ENCODE measurements around the gene NBAS.

Gene NBAS

GRCh38 chr2:15560988-15561573, at the start of gene NBAS:
NBAS (minus strand) TSS chr2:15561334; CDS start chr2:15561304, 30 bp downstream.
- peak; percentile 52 to 60 for DNase-seq (ENCODE audit: low read depth in 2 of 2)

DNA sequence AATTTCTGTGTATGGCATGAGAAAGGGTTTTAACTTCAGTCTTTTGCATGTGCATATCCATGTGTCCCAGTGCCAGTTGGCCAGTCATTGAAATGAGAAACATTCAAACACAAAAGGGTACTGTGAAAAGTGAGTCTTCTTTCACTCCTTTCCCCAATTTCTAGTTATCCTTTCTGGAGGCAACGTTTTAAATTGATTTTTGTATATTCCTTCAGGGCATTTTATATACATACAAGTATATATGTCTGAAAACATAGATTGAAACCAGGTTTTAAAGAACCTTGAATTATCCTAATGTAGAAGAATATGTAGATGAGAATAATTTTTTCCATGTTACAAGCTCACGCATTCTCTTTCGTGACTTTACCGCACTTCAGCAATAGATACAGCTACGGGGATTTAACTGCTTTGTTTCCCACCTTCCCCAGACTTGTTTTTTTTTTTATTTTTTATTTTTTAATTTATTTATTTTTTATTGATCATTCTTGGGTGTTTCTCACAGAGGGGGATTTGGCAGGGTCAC, 49.4 kb upstream of the NBAS start:
- no peak for DNase-seq (ENCODE audit: low read depth in 2 of 2)

GRCh38 chr2:15609341-15610042, 48.4 kb upstream of the NBAS start:
- DNase-seq (ENCODE audit: low read depth in 2 of 2): no peak

DNA sequence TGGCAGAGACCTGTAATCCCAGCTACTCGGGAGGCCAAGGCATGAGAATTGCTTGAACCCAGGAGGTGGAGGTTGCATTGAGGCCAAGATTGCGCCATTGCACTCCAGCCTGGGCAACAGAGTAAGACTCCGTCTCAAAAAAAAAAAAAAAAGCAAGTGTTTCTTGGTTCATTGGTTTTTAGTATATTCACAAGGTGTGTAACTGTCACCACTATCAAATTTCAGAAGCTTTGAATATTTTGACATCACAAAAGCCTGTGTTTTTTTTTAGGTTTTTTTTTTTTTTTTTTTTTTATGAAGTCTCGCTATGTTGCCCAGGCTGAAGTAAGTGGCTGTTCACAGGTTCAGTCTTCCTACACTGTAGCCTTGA, 47.2 kb upstream of the NBAS start:
- DNase-seq (ENCODE audit: low read depth in 2 of 2): no peak

DNA sequence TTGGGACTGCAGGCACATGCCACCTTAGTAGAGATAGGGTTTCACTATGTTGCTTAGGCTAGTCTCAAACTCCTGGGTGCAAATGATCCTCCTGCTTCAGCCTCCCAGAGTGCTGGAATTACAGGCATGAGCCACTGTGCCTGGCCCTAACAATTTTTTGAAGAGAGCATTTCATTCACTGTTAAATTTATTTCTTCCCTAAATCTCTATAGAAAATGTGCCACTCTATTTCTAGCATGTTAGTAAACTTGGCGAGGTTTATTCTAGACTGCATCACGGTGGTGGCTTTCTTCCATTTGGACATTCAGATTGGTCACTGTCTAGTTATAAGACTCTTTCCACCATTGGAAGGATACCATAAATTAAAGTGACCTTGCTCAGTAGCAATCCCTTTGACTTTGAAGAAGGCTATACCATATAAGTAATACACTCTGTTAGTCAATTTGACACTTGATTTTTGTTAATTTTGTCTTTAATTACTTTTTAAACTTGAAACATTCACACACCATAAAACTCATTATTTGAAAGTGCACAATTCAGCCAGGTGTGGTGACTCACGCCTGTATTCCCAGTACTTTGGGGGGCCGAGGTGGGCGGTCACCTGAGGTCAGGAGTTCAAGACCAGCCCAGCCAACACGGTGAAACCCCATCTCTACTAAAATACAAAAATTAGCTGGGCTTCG, 46.7 kb upstream of the NBAS start:
- no peak for DNase-seq (ENCODE audit: low read depth in 2 of 2)

GRCh38 chr2:15606481-15607441, 45.6 kb upstream of the NBAS start:
- no peak for DNase-seq (ENCODE audit: low read depth in 2 of 2)

GRCh38 chr2:15605721-15606120, 44.6 kb upstream of the NBAS start:
- DNase-seq (ENCODE audit: low read depth in 2 of 2): no peak

DNA sequence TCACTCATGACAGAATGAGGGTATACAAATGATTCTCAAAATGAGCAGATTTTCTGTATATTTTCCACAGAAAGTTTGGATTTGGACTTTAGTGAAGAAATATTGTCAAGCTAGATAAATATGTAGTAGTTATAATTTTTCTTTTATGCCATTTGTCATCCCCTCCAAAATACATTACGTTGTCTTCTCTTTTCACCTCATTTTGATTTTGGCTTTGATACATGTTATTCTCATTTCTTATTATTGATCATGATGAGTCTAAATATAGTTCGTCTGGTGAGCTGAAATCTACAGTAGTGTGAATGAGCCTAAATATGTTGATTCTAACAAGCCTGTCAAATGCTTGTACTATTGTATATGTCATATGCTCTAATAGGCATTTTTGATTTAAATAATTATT, 42.8 kb upstream of the NBAS start:
- DNase-seq (ENCODE audit: low read depth in 2 of 2): no peak

DNA sequence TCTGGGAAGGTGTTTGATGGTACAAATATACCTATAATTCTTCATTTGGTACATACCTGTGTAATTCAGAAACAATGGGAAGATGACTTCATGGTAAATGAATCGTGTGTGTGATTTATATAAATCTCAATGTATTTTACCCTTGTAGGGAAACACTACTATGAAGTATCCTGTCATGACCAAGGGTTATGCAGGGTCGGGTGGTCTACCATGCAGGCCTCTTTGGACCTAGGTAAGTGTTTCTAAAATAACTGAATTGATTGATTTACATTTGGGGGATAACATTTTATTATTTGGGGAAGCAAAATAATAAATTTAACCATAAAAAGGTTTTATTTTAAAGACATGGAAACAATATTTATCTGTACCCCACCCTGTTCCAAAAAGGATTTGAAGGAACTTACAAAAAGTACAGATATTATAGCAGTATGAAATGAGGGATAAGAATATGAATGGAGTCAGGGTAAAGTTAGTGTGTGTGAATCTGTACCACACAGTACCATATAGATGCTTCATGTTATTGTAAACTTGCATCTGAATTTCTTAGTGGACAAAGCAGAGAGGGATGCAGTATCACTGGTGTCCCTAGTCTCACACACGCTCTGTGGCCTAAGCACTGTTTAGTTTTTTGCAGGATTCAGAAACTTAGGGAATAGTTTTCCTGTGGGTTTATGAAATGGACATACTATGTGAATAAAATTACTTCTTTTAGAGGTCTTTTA, 42.1 kb upstream of the NBAS start:
- no peak for DNase-seq (ENCODE audit: low read depth in 2 of 2)

DNA sequence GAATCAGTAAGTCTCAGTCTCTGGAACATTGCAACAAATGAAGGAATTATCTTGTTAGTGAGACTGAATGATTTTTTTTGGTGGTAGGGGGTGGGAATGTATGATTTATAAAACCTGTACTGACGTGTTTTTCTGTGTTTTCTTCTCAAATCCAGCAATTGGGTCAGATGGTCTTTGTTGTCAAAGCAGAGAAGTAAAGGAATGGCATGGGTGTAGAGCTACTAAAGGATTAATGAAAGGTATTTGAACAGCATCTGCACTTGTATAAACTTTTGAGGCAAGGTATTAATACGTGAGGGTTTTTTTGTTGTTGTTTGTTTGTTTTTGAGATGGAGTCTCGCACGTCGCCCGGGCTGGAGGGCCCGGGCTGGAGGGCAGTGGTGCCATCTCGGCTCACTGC, 41.3 kb upstream of the NBAS start:
- DNase-seq (ENCODE audit: low read depth in 2 of 2): no peak

DNA sequence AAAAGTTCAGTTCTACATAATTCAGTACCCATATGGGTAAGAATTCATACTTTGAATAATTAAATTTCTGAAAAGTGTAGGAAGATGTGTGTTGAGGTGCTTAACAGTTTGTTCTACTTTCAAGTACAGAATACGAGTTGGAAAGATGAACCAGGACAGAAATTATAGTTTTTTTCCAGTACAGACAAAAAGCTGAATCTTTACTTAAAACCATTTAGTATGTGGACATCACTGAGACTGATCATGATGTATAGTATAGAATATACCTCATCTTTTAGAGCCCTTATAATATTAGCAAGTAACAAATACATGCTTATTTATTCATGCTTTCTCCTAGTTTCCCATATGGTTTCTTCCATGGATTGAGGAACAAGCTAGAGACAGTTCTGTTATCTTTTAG, 40.5 kb upstream of the NBAS start:
- no peak for DNase-seq (ENCODE audit: low read depth in 2 of 2)

- no peak for DNase-seq (ENCODE audit: low read depth in 2 of 2)
Observed at GRCh38 chr2:15599994-15600393, 38.9 kb upstream of the NBAS start.

- no peak for DNase-seq (ENCODE audit: low read depth in 2 of 2)
Observed at GRCh38 chr2:15596968-15597367, 35.8 kb upstream of the NBAS start.

DNA sequence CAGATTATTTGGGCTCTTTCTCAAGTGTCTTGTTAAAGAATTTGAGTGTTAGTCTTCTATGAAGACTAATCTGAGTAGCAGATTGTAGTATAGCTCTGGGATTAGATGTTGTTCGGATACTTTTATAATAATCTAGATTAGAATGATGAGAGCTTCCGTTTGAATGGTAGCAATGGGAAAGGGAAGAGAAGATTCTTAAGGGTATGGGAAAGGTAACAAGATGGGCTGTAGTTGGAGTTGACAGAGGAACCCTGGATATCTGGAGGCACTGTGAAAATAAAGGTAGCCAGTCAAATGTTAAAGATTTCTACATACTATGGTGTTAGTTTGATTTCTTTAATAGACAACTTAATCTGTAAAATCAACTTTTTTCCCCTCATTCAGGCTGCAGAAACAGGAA, 35.2 kb upstream of the NBAS start:
- no peak for DNase-seq (ENCODE audit: low read depth in 2 of 2)

- DNase-seq (ENCODE audit: low read depth in 2 of 2): no peak
Observed at GRCh38 chr2:15595936-15596335, 34.8 kb upstream of the NBAS start.

GRCh38 chr2:15595342-15595905, 34.3 kb upstream of the NBAS start:
- DNase-seq (ENCODE audit: low read depth in 2 of 2): no peak

DNA sequence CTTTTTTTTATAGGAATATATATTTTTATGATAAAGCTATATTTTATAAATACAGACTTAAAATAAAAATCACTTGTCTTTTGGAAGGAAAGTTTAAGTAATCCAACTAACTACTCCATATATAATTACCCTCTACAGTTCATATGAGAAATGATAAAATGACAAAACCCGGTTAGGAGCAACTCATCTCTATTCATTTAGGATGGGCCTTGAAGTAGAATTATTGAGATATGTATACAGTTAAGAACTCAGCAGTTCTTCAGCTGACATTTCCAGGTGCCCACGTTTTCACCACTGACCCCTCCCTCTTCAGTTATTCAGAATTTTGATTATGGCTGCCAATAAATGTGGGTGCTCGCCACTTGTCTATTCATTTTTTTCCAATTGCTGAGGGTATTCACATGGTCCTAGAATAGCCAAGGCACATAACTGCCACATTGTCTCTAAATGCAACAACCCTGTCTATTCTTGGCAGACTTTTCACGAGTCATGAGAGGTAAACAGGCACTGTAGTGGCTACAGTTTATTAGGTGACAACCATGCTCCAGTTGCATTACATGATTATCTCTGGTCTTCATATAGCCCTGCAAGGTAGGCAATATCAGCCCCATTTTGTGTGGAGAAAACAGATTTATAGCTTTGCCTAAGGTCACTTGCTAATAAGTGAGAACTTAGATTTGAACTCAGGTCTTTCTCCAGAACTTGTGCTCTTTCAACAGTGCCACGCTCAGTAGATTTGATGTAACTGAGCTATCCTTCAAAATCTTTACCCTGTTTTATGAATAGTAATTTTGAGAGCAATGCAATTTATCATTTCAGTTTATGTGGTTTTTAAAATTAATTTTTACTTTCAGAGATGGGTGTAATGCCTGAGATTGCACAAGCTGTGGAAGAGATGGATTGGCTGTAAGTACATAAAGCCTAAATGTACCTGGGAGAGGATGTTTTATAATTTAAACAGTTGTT, 33.4 kb upstream of the NBAS start:
- DNase-seq (ENCODE audit: low read depth in 2 of 2): no peak

GRCh38 chr2:15593327-15593705, 32.2 kb upstream of the NBAS start:
- no peak for DNase-seq (ENCODE audit: low read depth in 2 of 2)

- peak; percentile 72 to 75 for DNase-seq (ENCODE audit: low read depth in 2 of 2)
Observed at GRCh38 chr2:15591692-15592463, 30.7 kb upstream of the NBAS start, which contains the start of gene DDX1. DDX1 (plus strand) TSS chr2:15591868; CDS start chr2:15591934, 66 bp downstream.

Data from stimulated activated CD8-positive, alpha-beta memory T cell treated with anti-CD3 and anti-CD28 coated beads, Interleukin-15, amount 100 ng/mL, for 4 hours (primary cell).